HUES6 (cell line): ENCODE results near the gene NRL.
A peak's percentile ranks its signal among the peaks of the same experiment; 100 is the strongest.

ENCODE experiments used
- H3K27ac ChIP-seq: 2 replicates; pipeline ENCODE4 v1.7.0; 2013; ENCODE audit warnings: low read depth, mild to moderate bottlenecking, low read length, inconsistent platforms
- H3K27me3 ChIP-seq: 2 replicates; pipeline ENCODE4 v1.6.1; 2013; ENCODE audit warnings: low read length; ENCODE audit not compliant: control insufficient read depth, insufficient read depth
- H3K36me3 ChIP-seq: 2 replicates; pipeline ENCODE4 v1.6.1; 2013; ENCODE audit warnings: low read length; ENCODE audit not compliant: control insufficient read depth, insufficient read depth
- H3K4me1 ChIP-seq: 2 replicates; pipeline ENCODE4 v1.6.1; 2013; ENCODE audit warnings: low read length; ENCODE audit not compliant: control insufficient read depth, insufficient read depth
- H3K4me3 ChIP-seq: 2 replicates; pipeline ENCODE4 v1.5.1; 2013; ENCODE audit warnings: low read depth, low read length
- H3K9ac ChIP-seq: one replicate; pipeline ENCODE4 v1.6.1; 2013; ENCODE audit warnings: mild to moderate bottlenecking, low read length
- H3K9me3 ChIP-seq: 2 replicates; pipeline ENCODE4 v1.6.1; 2013; ENCODE audit warnings: low read depth, low read length; ENCODE audit not compliant: control insufficient read depth, insufficient read depth

NRL gene

GRCh38 chr14:24086193-24086955 is 28.4 kb downstream of the NRL start:
- Histone ChIP-seq H3K4me3 (no peak overlapping the region), H3K27ac (no peak overlapping the region), H3K9ac (no peak overlapping the region), H3K27me3 (peaks cover 32% of the 10 kb centered on the region), H3K36me3 (no peaks in the 10 kb centered on the region), H3K9me3 (no peaks in the 10 kb centered on the region), H3K4me1 (peaks cover 8% of the 10 kb centered on the region; the same call in 1 of the 2 replicates)

- H3K4me3 ChIP-seq, result no peak overlapping the region
- H3K27me3 ChIP-seq, result peaks cover 37% of the 10 kb centered on the region
- no peaks in the 10 kb centered on the region for H3K9me3 ChIP-seq
- H3K27ac ChIP-seq, result no peak overlapping the region
- no peaks in the 10 kb centered on the region for H3K36me3 ChIP-seq
- no peak overlapping the region for H3K9ac ChIP-seq
- H3K4me1 ChIP-seq, result peaks cover 14% of the 10 kb centered on the region
These were observed 29.5 kb downstream of the NRL start for GRCh38 chr14:24085215-24085614.

GRCh38 chr14:24084440-24084839 is 30.3 kb downstream of the NRL start:
- peaks cover 22% of the 10 kb centered on the region for H3K4me1 ChIP-seq
- H3K27me3 ChIP-seq, result peaks cover 37% of the 10 kb centered on the region
- H3K9ac ChIP-seq, result no peak overlapping the region
- H3K4me3 ChIP-seq, result no peak overlapping the region
- H3K9me3 ChIP-seq, result no peaks in the 10 kb centered on the region
- no peak overlapping the region for H3K27ac ChIP-seq
- no peaks in the 10 kb centered on the region for H3K36me3 ChIP-seq

- H3K36me3 ChIP-seq, result no peaks in the 10 kb centered on the region
- H3K4me3 ChIP-seq, result no peak overlapping the region
- peaks cover 37% of the 10 kb centered on the region for H3K27me3 ChIP-seq
- no peak overlapping the region for H3K9ac ChIP-seq
- no peak overlapping the region for H3K27ac ChIP-seq
- H3K4me1 ChIP-seq, result peaks cover 25% of the 10 kb centered on the region
- H3K9me3 ChIP-seq, result no peaks in the 10 kb centered on the region
These were observed 31.3 kb downstream of the NRL start for GRCh38 chr14:24083462-24083861.

- Histone ChIP-seq H3K27ac (no peak overlapping the region), H3K27me3 (peaks cover 37% of the 10 kb centered on the region), H3K4me1 (peaks cover 25% of the 10 kb centered on the region), H3K9me3 (no peaks in the 10 kb centered on the region), H3K4me3 (no peak overlapping the region), H3K36me3 (no peaks in the 10 kb centered on the region), H3K9ac (no peak overlapping the region)
These were observed 32.2 kb downstream of the NRL start for GRCh38 chr14:24082411-24083080.

- H3K9ac ChIP-seq, result no peak overlapping the region
- H3K4me3 ChIP-seq, result peak overlapping the region; percentile 73
- no peaks in the 10 kb centered on the region for H3K36me3 ChIP-seq
- H3K27ac ChIP-seq, result no peak overlapping the region
- H3K9me3 ChIP-seq, result no peaks in the 10 kb centered on the region
- H3K27me3 ChIP-seq, result peaks cover 37% of the 10 kb centered on the region
- H3K4me1 ChIP-seq, result peaks cover 25% of the 10 kb centered on the region
These were observed 33.0 kb downstream of the NRL start for GRCh38 chr14:24081739-24082211.

- H3K27ac ChIP-seq, result no peak overlapping the region
- peak overlapping the region; percentile 33 for H3K9ac ChIP-seq
- H3K27me3 ChIP-seq, result peaks cover 37% of the 10 kb centered on the region
- H3K36me3 ChIP-seq, result no peaks in the 10 kb centered on the region
- H3K9me3 ChIP-seq, result no peaks in the 10 kb centered on the region
- H3K4me1 ChIP-seq, result peaks cover 25% of the 10 kb centered on the region
- peak overlapping the region; percentile 73 for H3K4me3 ChIP-seq
These were observed 33.6 kb downstream of the NRL start for GRCh38 chr14:24080888-24081738.

GRCh38 chr14:24080142-24080530 is 34.6 kb downstream of the NRL start:
- Histone ChIP-seq H3K36me3 (no peaks in the 10 kb centered on the region), H3K27ac (no peak overlapping the region), H3K4me3 (no peak overlapping the region), H3K9me3 (no peaks in the 10 kb centered on the region), H3K27me3 (peaks cover 37% of the 10 kb centered on the region), H3K9ac (no peak overlapping the region), H3K4me1 (peaks cover 25% of the 10 kb centered on the region)

- peaks cover 25% of the 10 kb centered on the region for H3K4me1 ChIP-seq
- H3K9ac ChIP-seq, result no peak overlapping the region
- H3K9me3 ChIP-seq, result no peaks in the 10 kb centered on the region
- peaks cover 36% of the 10 kb centered on the region for H3K27me3 ChIP-seq
- no peak overlapping the region for H3K27ac ChIP-seq
- no peak overlapping the region for H3K4me3 ChIP-seq
- H3K36me3 ChIP-seq, result no peaks in the 10 kb centered on the region
These were observed 35.1 kb downstream of the NRL start for GRCh38 chr14:24079491-24080141.

GRCh38 chr14:24078146-24078545 is 36.6 kb downstream of the NRL start:
- peaks cover 21% of the 10 kb centered on the region for H3K27me3 ChIP-seq
- no peak overlapping the region for H3K4me3 ChIP-seq
- H3K9ac ChIP-seq, result no peak overlapping the region
- no peaks in the 10 kb centered on the region for H3K9me3 ChIP-seq
- H3K4me1 ChIP-seq, result peaks cover 25% of the 10 kb centered on the region
- H3K27ac ChIP-seq, result no peak overlapping the region
- no peaks in the 10 kb centered on the region for H3K36me3 ChIP-seq
